ENCODE results near the gene TLN1.
A peak's percentile ranks its signal among the peaks of the same experiment; 100 is the strongest.

The TLN1 gene

DNA sequence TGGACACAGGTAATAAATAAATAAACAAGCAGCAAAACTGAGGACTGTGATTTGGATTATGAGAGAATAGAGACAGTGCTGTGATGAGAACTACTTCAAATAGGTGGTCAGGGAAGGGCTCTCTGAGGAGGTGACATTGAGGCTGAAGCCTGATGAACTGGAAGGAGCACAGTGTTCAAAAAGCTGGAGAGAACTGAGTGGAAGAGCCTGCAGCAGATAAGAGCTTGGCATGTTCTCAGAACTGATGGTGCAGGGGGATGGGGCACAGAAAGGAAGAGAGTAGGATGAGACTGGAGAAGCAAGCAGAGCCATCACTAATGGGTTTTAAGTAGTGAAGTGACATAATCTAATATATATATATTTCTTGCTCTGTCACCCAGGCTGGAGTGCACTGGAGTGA lies 31.1 kb downstream of the TLN1 start:
- Histone ChIP-seq H3K27me3 (replicated peaks; ENCODE audit: control insufficient read depth, insufficient read depth, low read length) (no peaks in the 10 kb centered on the region), H3K4me3 (ENCODE audit: low read length) (no peak overlapping the region), H3K4me1 (ENCODE audit: control insufficient read depth, insufficient read depth, low read length) (no peaks in the 10 kb centered on the region), H3K9me3 (ENCODE audit: control insufficient read depth, low read length) (no peaks in the 10 kb centered on the region), H3K36me3 (ENCODE audit: control insufficient read depth, insufficient read depth, low read length, severe bottlenecking) (peaks cover 99% of the 10 kb centered on the region), H3K9ac (ENCODE audit: low read length) (no peak overlapping the region)
- no peak for DNase-seq (ENCODE audit: low read depth)

DNA sequence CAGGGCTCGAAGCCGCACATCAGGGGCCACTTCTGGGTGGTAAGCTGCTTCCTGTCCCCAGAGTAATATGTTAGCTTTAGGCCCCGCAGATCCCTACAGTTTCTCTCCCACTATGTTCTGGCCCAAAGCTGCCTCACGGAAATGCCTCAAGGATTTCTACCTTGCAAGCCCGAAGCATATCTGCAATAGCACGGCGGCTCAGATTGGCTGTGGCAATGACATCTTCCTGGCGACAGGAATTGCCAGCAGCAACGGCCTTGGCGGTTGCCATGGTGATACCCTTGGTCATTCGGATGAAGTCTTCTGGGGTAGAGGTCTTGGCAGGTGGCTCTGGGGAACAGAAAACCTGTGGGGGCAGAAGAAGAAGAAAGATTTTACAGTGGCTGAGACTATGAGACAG lies 32.0 kb downstream of the TLN1 start:
- Histone ChIP-seq H3K9me3 (ENCODE audit: control insufficient read depth, low read length) (no peaks in the 10 kb centered on the region), H3K27me3 (replicated peaks; ENCODE audit: control insufficient read depth, insufficient read depth, low read length) (no peaks in the 10 kb centered on the region), H3K9ac (ENCODE audit: low read length) (no peak overlapping the region), H3K36me3 (ENCODE audit: control insufficient read depth, insufficient read depth, low read length, severe bottlenecking) (peaks cover 94% of the 10 kb centered on the region), H3K4me1 (ENCODE audit: control insufficient read depth, insufficient read depth, low read length) (peaks cover 2% of the 10 kb centered on the region), H3K4me3 (ENCODE audit: low read length) (no peak overlapping the region)
- no peak for DNase-seq (ENCODE audit: low read depth)

- Histone ChIP-seq H3K9me3 (ENCODE audit: control insufficient read depth, low read length) (no peaks in the 10 kb centered on the region), H3K4me3 (ENCODE audit: low read length) (no peak overlapping the region), H3K36me3 (ENCODE audit: control insufficient read depth, insufficient read depth, low read length, severe bottlenecking) (peaks cover 76% of the 10 kb centered on the region), H3K4me1 (ENCODE audit: control insufficient read depth, insufficient read depth, low read length) (peaks cover 5% of the 10 kb centered on the region), H3K9ac (ENCODE audit: low read length) (no peak overlapping the region), H3K27me3 (replicated peaks; ENCODE audit: control insufficient read depth, insufficient read depth, low read length) (no peaks in the 10 kb centered on the region)
- DNase-seq (ENCODE audit: low read depth) = no peak
Observed at GRCh38 chr9:35698231-35698630, 33.8 kb downstream of the TLN1 start.

- Histone ChIP-seq H3K36me3 (ENCODE audit: control insufficient read depth, insufficient read depth, low read length, severe bottlenecking) (peaks cover 69% of the 10 kb centered on the region), H3K4me3 (ENCODE audit: low read length) (no peak overlapping the region), H3K4me1 (ENCODE audit: control insufficient read depth, insufficient read depth, low read length) (peaks cover 5% of the 10 kb centered on the region), H3K9me3 (ENCODE audit: control insufficient read depth, low read length) (no peaks in the 10 kb centered on the region), H3K27me3 (replicated peaks; ENCODE audit: control insufficient read depth, insufficient read depth, low read length) (no peaks in the 10 kb centered on the region), H3K9ac (ENCODE audit: low read length) (no peak overlapping the region)
- no peak for DNase-seq (ENCODE audit: low read depth)
Observed at GRCh38 chr9:35697486-35697885, 34.5 kb downstream of the TLN1 start.

DNA sequence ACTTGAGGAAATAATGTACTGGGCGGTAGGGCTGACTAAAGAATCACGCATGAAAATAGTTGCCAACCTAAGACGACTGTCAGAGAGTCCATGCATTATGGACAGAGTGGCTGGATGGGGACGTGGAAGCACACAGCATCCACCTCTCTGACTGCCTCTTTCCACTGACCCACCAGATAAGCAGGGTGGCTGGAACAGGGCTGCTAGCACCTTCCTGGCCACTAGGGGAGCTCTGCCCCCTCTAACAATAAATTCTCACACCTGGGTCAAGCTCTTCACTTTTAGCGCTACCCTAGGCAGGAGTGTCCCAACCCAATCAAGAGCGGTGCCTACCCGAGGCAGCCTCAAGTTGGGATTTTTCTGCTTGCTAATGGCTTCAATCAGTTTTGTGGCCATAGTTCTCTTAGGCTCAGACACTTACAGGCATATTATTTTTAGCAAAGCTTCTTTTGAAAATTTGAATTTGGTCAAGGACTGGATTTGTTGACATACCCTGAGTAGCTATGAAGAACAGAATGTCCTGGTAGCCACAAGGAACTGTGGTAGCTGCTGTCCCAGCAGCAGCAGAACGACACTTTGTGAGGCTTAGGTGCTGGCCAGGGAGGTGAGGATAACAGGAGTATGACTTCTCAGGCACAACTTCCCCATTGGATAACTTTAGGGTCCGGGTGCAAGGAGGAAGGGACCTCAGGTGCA lies 35.3 kb downstream of the TLN1 start:
- Histone ChIP-seq H3K4me1 (ENCODE audit: control insufficient read depth, insufficient read depth, low read length) (peaks cover 10% of the 10 kb centered on the region), H3K4me3 (ENCODE audit: low read length) (no peak overlapping the region), H3K27me3 (replicated peaks; ENCODE audit: control insufficient read depth, insufficient read depth, low read length) (no peaks in the 10 kb centered on the region), H3K9me3 (ENCODE audit: control insufficient read depth, low read length) (no peaks in the 10 kb centered on the region), H3K9ac (ENCODE audit: low read length) (peak overlapping the region; percentile 38), H3K36me3 (ENCODE audit: control insufficient read depth, insufficient read depth, low read length, severe bottlenecking) (peaks cover 62% of the 10 kb centered on the region)
- peak; percentile 79 for DNase-seq (ENCODE audit: low read depth)

DNA sequence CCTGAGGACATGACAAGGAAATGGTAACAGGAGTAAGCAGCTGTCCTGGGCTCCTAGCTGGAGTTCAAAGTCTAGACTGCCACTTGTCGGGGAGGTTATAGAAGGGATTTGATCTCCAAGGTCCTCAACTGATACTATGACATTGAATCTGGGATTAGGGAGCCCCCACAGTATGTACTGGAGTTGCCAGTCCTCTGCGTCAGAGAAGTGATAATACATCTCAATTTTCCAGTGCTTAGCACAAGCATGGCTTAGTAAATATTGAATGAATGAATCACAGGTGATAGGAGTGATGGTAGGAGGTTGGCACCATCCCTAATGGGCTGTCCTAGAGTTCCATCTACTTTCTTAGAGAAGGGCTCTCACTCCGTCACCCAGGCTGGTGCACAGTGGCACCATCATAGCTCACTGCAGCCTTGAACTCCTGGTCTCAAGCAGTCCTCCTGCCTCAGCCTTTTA lies 36.0 kb downstream of the TLN1 start:
- Histone ChIP-seq H3K4me3 (ENCODE audit: low read length) (no peak overlapping the region), H3K36me3 (ENCODE audit: control insufficient read depth, insufficient read depth, low read length, severe bottlenecking) (peaks cover 55% of the 10 kb centered on the region), H3K9me3 (ENCODE audit: control insufficient read depth, low read length) (no peaks in the 10 kb centered on the region), H3K9ac (ENCODE audit: low read length) (peak overlapping the region; percentile 13), H3K4me1 (ENCODE audit: control insufficient read depth, insufficient read depth, low read length) (peaks cover 17% of the 10 kb centered on the region), H3K27me3 (replicated peaks; ENCODE audit: control insufficient read depth, insufficient read depth, low read length) (no peaks in the 10 kb centered on the region)
- no peak for DNase-seq (ENCODE audit: low read depth)

DNA sequence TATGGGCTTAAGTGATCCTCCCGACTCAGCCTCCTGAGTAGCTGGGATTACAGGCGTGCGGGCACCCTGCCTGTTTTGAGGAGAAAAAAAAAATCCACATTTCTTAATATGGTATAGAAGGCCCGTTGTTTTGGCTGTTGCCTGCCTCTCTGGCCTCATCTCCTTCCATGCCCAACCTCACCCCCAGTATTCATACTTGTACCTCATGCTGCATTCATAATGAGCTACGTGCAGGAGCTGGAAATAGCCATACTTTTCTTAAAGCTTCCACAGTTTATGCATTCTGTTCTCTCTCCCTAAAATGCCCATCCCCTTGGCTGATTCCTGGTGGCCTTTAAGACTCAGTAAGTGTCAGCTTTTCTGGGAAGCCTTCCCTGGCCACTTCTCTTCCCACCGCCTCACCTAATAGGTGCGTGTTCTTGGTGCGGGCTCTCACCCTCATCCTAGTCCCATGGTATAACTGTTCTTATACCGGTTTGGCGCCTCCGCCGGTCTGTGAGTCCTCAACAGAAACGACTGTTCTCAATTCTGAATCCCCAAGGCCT lies 40.2 kb downstream of the TLN1 start:
- DNase-seq (ENCODE audit: low read depth) = no peak
- Histone ChIP-seq H3K9ac (ENCODE audit: low read length) (peak overlapping the region; percentile 98), H3K4me3 (ENCODE audit: low read length) (no peak overlapping the region), H3K9me3 (ENCODE audit: control insufficient read depth, low read length) (no peaks in the 10 kb centered on the region), H3K4me1 (ENCODE audit: control insufficient read depth, insufficient read depth, low read length) (peaks cover 42% of the 10 kb centered on the region), H3K27me3 (replicated peaks; ENCODE audit: control insufficient read depth, insufficient read depth, low read length) (no peaks in the 10 kb centered on the region), H3K36me3 (ENCODE audit: control insufficient read depth, insufficient read depth, low read length, severe bottlenecking) (peaks cover 24% of the 10 kb centered on the region)

DNA sequence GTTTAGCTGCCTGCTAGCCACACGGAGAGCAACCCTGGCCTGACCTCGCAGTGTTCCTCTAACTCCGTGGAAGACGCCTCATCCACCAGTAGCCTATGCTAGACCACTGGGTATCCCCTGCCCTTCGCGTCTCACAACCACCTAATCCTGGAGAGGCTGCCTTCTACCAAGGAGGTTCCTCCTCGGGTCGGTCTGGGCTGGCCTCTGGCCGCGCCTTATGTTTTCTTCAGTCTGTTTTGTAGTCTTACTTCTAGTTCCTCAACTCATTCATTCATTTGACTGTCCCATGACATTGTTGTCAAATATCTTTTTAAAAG lies 40.7 kb downstream of the TLN1 start:
- H3K4me1 ChIP-seq (ENCODE audit: control insufficient read depth, insufficient read depth, low read length) = peaks cover 46% of the 10 kb centered on the region
- no peaks in the 10 kb centered on the region for H3K9me3 ChIP-seq (ENCODE audit: control insufficient read depth, low read length)
- peaks cover 19% of the 10 kb centered on the region for H3K36me3 ChIP-seq (ENCODE audit: control insufficient read depth, insufficient read depth, low read length, severe bottlenecking)
- no peaks in the 10 kb centered on the region for H3K27me3 ChIP-seq (replicated peaks; ENCODE audit: control insufficient read depth, insufficient read depth, low read length)
- no peak for DNase-seq (ENCODE audit: low read depth)
- peak overlapping the region; percentile 98 for H3K9ac ChIP-seq (ENCODE audit: low read length)
- H3K4me3 ChIP-seq (ENCODE audit: low read length) = peak overlapping the region; percentile 78

DNA sequence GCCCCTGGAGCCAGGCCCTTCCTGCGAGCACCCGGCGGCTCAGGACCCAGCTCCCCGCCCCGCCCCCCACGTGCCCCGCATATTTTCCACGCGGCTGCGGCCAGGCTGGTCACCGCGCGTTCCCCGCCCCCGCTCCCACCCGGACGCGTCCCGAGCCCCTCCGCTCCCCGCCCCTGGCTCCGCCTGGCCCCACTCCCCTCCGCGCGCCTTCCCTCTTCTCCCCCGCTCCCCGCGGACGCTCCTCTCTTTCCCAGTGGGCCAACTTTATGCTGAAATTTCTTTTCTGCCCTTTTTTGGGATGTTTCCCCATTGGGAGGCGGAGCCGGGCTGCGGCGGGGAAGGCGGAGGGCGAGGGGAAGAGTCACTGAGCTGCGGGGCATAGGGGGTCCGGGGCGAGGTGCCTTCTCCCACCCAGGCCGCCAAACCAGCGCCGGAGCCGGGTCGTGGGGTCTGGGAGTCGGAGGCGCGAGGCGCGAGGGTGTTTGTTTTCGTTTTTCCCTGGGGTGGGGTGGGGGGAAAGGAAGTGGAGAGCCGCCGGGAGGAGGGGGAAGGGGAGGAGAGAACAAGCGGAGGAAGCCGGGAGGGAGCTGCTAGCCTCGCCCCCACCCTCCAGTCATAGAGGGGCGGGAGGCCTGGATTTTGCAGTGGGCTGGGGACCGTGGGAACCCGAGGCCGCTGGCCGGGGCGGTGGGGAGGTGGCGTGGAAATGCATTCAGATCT lies 41.2 kb downstream of the TLN1 start:
- Histone ChIP-seq H3K4me1 (ENCODE audit: control insufficient read depth, insufficient read depth, low read length) (peaks cover 49% of the 10 kb centered on the region), H3K4me3 (ENCODE audit: low read length) (peak overlapping the region; percentile 89), H3K9ac (ENCODE audit: low read length) (peak overlapping the region; percentile 98), H3K36me3 (ENCODE audit: control insufficient read depth, insufficient read depth, low read length, severe bottlenecking) (peaks cover 14% of the 10 kb centered on the region), H3K9me3 (ENCODE audit: control insufficient read depth, low read length) (no peaks in the 10 kb centered on the region), H3K27me3 (replicated peaks; ENCODE audit: control insufficient read depth, insufficient read depth, low read length) (no peaks in the 10 kb centered on the region)
- peak; percentile 93 for DNase-seq (ENCODE audit: low read depth)

DNA sequence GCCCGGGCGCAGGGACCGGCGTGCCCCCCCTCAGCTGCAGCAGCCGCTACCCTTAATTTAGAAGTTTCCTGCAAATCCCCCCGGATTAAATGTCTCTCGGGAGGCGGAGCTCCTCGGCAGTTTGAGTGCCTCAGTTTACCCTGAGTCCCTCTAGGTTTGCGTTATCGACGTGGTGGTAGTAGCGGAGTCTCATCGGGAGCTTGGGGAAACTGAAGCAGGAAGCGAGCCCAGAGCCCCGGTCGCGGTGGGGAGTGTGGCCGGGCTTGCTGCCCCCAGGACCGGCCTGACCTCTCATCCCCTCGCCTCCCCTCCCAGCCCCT lies 41.7 kb downstream of the TLN1 start:
- Histone ChIP-seq H3K4me1 (ENCODE audit: control insufficient read depth, insufficient read depth, low read length) (peaks cover 52% of the 10 kb centered on the region), H3K36me3 (ENCODE audit: control insufficient read depth, insufficient read depth, low read length, severe bottlenecking) (peaks cover 16% of the 10 kb centered on the region), H3K27me3 (replicated peaks; ENCODE audit: control insufficient read depth, insufficient read depth, low read length) (no peaks in the 10 kb centered on the region), H3K9ac (ENCODE audit: low read length) (peak overlapping the region; percentile 98), H3K9me3 (ENCODE audit: control insufficient read depth, low read length) (no peaks in the 10 kb centered on the region), H3K4me3 (ENCODE audit: low read length) (peak overlapping the region; percentile 89)
- DNase-seq (ENCODE audit: low read depth) = no peak

GRCh38 chr9:35689542-35690293 lies 42.3 kb downstream of the TLN1 start, which contains the start of gene TPM2:
TPM2 (minus strand) TSS chr9:35689925; CDS start chr9:35689817, 108 bp downstream.
- Histone ChIP-seq H3K4me1 (ENCODE audit: control insufficient read depth, insufficient read depth, low read length) (peaks cover 47% of the 10 kb centered on the region), H3K36me3 (ENCODE audit: control insufficient read depth, insufficient read depth, low read length, severe bottlenecking) (peaks cover 22% of the 10 kb centered on the region), H3K9ac (ENCODE audit: low read length) (peak within 1 kb of the TSS; percentile 98), H3K4me3 (ENCODE audit: low read length) (peak within 1 kb of the TSS; percentile 89), H3K9me3 (ENCODE audit: control insufficient read depth, low read length) (no peaks in the 10 kb centered on the region), H3K27me3 (replicated peaks; ENCODE audit: control insufficient read depth, insufficient read depth, low read length) (no peaks in the 10 kb centered on the region)
- peak; percentile 85 for DNase-seq (ENCODE audit: low read depth)

All from adipocyte (in vitro differentiated cells).